HG02938 (cell line): ENCODE results near the gene AGMO.

Experiments
- ATAC-seq: cut with Tn5 transposase; IDR thresholded peaks from one replicate; pipeline ENCODE4 v1.9.1; 2021; ENCODE audit warnings: mild to moderate bottlenecking, moderate library complexity; ENCODE audit not compliant: unreplicated experiment

The AGMO gene

GRCh38 chr7:15402436-15403136 is 159.2 kb downstream of the AGMO start:
- ATAC-seq, result no peak

GRCh38 chr7:15400440-15400839 is 161.4 kb downstream of the AGMO start:
- ATAC-seq, result no peak

- ATAC-seq, result no peak
These were observed 162.4 kb downstream of the AGMO start for GRCh38 chr7:15399441-15399840.

GRCh38 chr7:15397922-15398760 is 163.7 kb downstream of the AGMO start:
- ATAC-seq, result no peak

GRCh38 chr7:15397159-15397550 is 164.7 kb downstream of the AGMO start:
- no peak for ATAC-seq

- no peak for ATAC-seq
These were observed 165.3 kb downstream of the AGMO start for GRCh38 chr7:15396210-15397158.

- no peak for ATAC-seq
These were observed 172.7 kb downstream of the AGMO start for GRCh38 chr7:15389073-15389472.

GRCh38 chr7:15378494-15379145 is 183.2 kb downstream of the AGMO start:
- ATAC-seq, result no peak

- ATAC-seq, result no peak
These were observed 185.2 kb downstream of the AGMO start for GRCh38 chr7:15376600-15376999.

GRCh38 chr7:15370441-15370840 is 191.4 kb downstream of the AGMO start:
- no peak for ATAC-seq

- no peak for ATAC-seq
These were observed 193.2 kb downstream of the AGMO start for GRCh38 chr7:15368653-15369052.

- ATAC-seq, result no peak
These were observed 193.9 kb downstream of the AGMO start for GRCh38 chr7:15367897-15368296.

GRCh38 chr7:15358112-15358511 is 203.7 kb downstream of the AGMO start:
- no peak for ATAC-seq

- no peak for ATAC-seq
These were observed 209.2 kb downstream of the AGMO start for GRCh38 chr7:15352421-15353206.

GRCh38 chr7:15345216-15345615 is 216.6 kb downstream of the AGMO start:
- no peak for ATAC-seq

- ATAC-seq, result no peak
These were observed 220.0 kb downstream of the AGMO start for GRCh38 chr7:15341817-15342216.

GRCh38 chr7:15336146-15336545 is 225.7 kb downstream of the AGMO start:
- ATAC-seq, result no peak

- no peak for ATAC-seq
These were observed 226.4 kb downstream of the AGMO start for GRCh38 chr7:15335390-15335789.

GRCh38 chr7:15334536-15335263 is 227.1 kb downstream of the AGMO start:
- no peak for ATAC-seq
